ENCODE data around the gene CTNNA3.

CTNNA3 gene

GRCh38 chr10:67665491-67665890 lies 30.5 kb downstream of the CTNNA3 start:
- DNase-seq (ENCODE audit: low read depth): no peak

GRCh38 chr10:67664942-67665341 lies 31.1 kb downstream of the CTNNA3 start:
- DNase-seq (ENCODE audit: low read depth): no peak

- no peak for DNase-seq (ENCODE audit: low read depth)
Observed at GRCh38 chr10:67663449-67664087, 32.4 kb downstream of the CTNNA3 start.

- no peak for DNase-seq (ENCODE audit: low read depth)
Observed at GRCh38 chr10:67662415-67662814, 33.6 kb downstream of the CTNNA3 start.

- no peak for DNase-seq (ENCODE audit: low read depth)
Observed at GRCh38 chr10:67659497-67659896, 36.5 kb downstream of the CTNNA3 start.

GRCh38 chr10:67657775-67658174 lies 38.2 kb downstream of the CTNNA3 start:
- DNase-seq (ENCODE audit: low read depth): no peak

- DNase-seq (ENCODE audit: low read depth): no peak
Observed at GRCh38 chr10:67650558-67650957, 45.4 kb downstream of the CTNNA3 start.

- no peak for DNase-seq (ENCODE audit: low read depth)
Observed at GRCh38 chr10:67648613-67649229, 47.3 kb downstream of the CTNNA3 start.

- DNase-seq (ENCODE audit: low read depth): no peak
Observed at GRCh38 chr10:67630904-67631303, 65.1 kb downstream of the CTNNA3 start.

- DNase-seq (ENCODE audit: low read depth): no peak
Observed at GRCh38 chr10:67629461-67629971, 66.5 kb downstream of the CTNNA3 start.

GRCh38 chr10:67622984-67623383 lies 73.0 kb downstream of the CTNNA3 start:
- DNase-seq (ENCODE audit: low read depth): no peak

- no peak for DNase-seq (ENCODE audit: low read depth)
Observed at GRCh38 chr10:67622511-67622910, 73.5 kb downstream of the CTNNA3 start.

- no peak for DNase-seq (ENCODE audit: low read depth)
Observed at GRCh38 chr10:67621834-67622233, 74.2 kb downstream of the CTNNA3 start.

GRCh38 chr10:67618116-67618515 lies 77.9 kb downstream of the CTNNA3 start:
- no peak for DNase-seq (ENCODE audit: low read depth)

GRCh38 chr10:67612577-67613537 lies 83.1 kb downstream of the CTNNA3 start:
- DNase-seq (ENCODE audit: low read depth): peak; percentile 10

GRCh38 chr10:67612176-67612575 lies 83.8 kb downstream of the CTNNA3 start:
- no peak for DNase-seq (ENCODE audit: low read depth)

- DNase-seq (ENCODE audit: low read depth): no peak
Observed at GRCh38 chr10:67609996-67610793, 85.8 kb downstream of the CTNNA3 start.

- DNase-seq (ENCODE audit: low read depth): no peak
Observed at GRCh38 chr10:67608001-67608400, 88.0 kb downstream of the CTNNA3 start.

GRCh38 chr10:67607472-67607871 lies 88.5 kb downstream of the CTNNA3 start:
- DNase-seq (ENCODE audit: low read depth): no peak

GRCh38 chr10:67606572-67606971 lies 89.4 kb downstream of the CTNNA3 start:
- no peak for DNase-seq (ENCODE audit: low read depth)

GRCh38 chr10:67603701-67604100 lies 92.3 kb downstream of the CTNNA3 start:
- no peak for DNase-seq (ENCODE audit: low read depth)

- DNase-seq (ENCODE audit: low read depth): no peak
Observed at GRCh38 chr10:67603086-67603485, 92.9 kb downstream of the CTNNA3 start.
